HG03442 (cell line): Measurements from ENCODE around the gene POU2AF3.
A peak's percentile ranks its signal among the peaks of the same experiment; 100 is the strongest.
"Not testable (repeated sequence)": the region's sequence is repeated elsewhere in the genome, so short reads cannot be mapped to it uniquely, and the experiment has no call there.

Experiments
- ATAC-seq: cut with Tn5 transposase; IDR thresholded peaks from one replicate; pipeline ENCODE4 v1.9.1; 2021; ENCODE audit warnings: mild to moderate bottlenecking, moderate library complexity; ENCODE audit not compliant: unreplicated experiment

Gene POU2AF3

GRCh38 chr11:111298413-111299100, at the start of gene POU2AF3:
TSS of gene POU2AF3 (plus strand) at chr11:111298546. CDS start at chr11:111298582, 36 bp downstream.
- peak; percentile 28 for ATAC-seq

GRCh38 chr11:111250936-111251335, 47.4 kb upstream of the POU2AF3 start:
- no peak for ATAC-seq

GRCh38 chr11:111253131-111253530, 45.2 kb upstream of the POU2AF3 start:
- ATAC-seq: no peak

- ATAC-seq: no peak
Measured at GRCh38 chr11:111253630-111254029, 44.7 kb upstream of the POU2AF3 start.

GRCh38 chr11:111258046-111258445, 40.3 kb upstream of the POU2AF3 start:
- ATAC-seq: no peak

- ATAC-seq: no peak
Measured at GRCh38 chr11:111259896-111260295, 38.5 kb upstream of the POU2AF3 start.

- ATAC-seq: no peak
Measured at GRCh38 chr11:111260811-111261210, 37.5 kb upstream of the POU2AF3 start.

GRCh38 chr11:111264646-111265045, 33.7 kb upstream of the POU2AF3 start:
- no peak for ATAC-seq

GRCh38 chr11:111265421-111265820, 32.9 kb upstream of the POU2AF3 start:
- no peak for ATAC-seq

GRCh38 chr11:111268303-111268702, 30.0 kb upstream of the POU2AF3 start:
- not testable (repeated sequence) for ATAC-seq

GRCh38 chr11:111269146-111269868, 29.0 kb upstream of the POU2AF3 start:
- ATAC-seq: no peak

- ATAC-seq: no peak
Measured at GRCh38 chr11:111272420-111272819, 25.9 kb upstream of the POU2AF3 start.

GRCh38 chr11:111282562-111283075, 15.7 kb upstream of the POU2AF3 start:
- no peak for ATAC-seq

- ATAC-seq: no peak
Measured at GRCh38 chr11:111283945-111284481, 14.3 kb upstream of the POU2AF3 start.

- ATAC-seq: no peak
Measured at GRCh38 chr11:111285189-111286091, 12.9 kb upstream of the POU2AF3 start.

GRCh38 chr11:111291764-111292163, 6.6 kb upstream of the POU2AF3 start:
- ATAC-seq: no peak

GRCh38 chr11:111292408-111292807, 5.9 kb upstream of the POU2AF3 start:
- ATAC-seq: not testable (repeated sequence)

- ATAC-seq: no peak
Measured at GRCh38 chr11:111296196-111296595, 2.1 kb upstream of the POU2AF3 start.

- ATAC-seq: no peak
Measured at GRCh38 chr11:111297696-111298095, 650 bp upstream of the POU2AF3 start.

GRCh38 chr11:111299101-111300026, 1.0 kb downstream of the POU2AF3 start:
- peak; percentile 63 for ATAC-seq
